Endodermal cell (in vitro differentiated cells): ENCODE measurements around the gene SMIM35. TPM values are rescaled to one million over a fixed set of nuclear protein-coding genes. Genes with fewer than 3 reads are reported as not detected.
A peak's percentile ranks its signal among the peaks of the same experiment; 100 is the strongest.

Experiments used
- DNase-seq: peaks from one replicate; pipeline ENCODE4 v3.0.0-alpha.2; 2017
- H3K27ac ChIP-seq: 2 replicates; pipeline ENCODE4 v1.5.1; 2013; ENCODE audit warnings: mild to moderate bottlenecking, low read depth, low read length, moderate library complexity
- H3K27me3 ChIP-seq: 2 replicates; pipeline ENCODE4 v1.6.1; 2013; ENCODE audit warnings: mild to moderate bottlenecking, low read length, moderate library complexity; ENCODE audit not compliant: insufficient read depth, control insufficient read depth, poor library complexity, severe bottlenecking
- H3K36me3 ChIP-seq: 2 replicates; pipeline ENCODE4 v1.7.0; 2013; ENCODE audit warnings: mild to moderate bottlenecking, low read length, moderate library complexity; ENCODE audit not compliant: control insufficient read depth, insufficient read depth
- H3K4me1 ChIP-seq: one replicate; pipeline ENCODE4 v1.7.0; 2013; ENCODE audit warnings: low read length; ENCODE audit not compliant: control insufficient read depth, insufficient read depth
- H3K4me3 ChIP-seq: 2 replicates; pipeline ENCODE4 v1.5.1; 2013; ENCODE audit warnings: mild to moderate bottlenecking, low read length, moderate library complexity
- H3K9ac ChIP-seq: 2 replicates; pipeline ENCODE4 v1.6.1; 2013; ENCODE audit warnings: mild to moderate bottlenecking, low read length, moderate library complexity; ENCODE audit not compliant: poor library complexity, severe bottlenecking; ENCODE audit errors: extremely low read depth
- H3K9me3 ChIP-seq: 2 replicates; pipeline ENCODE4 v1.6.1; 2013; ENCODE audit warnings: mild to moderate bottlenecking, low read length, moderate library complexity; ENCODE audit not compliant: control insufficient read depth
- H3K27ac Mint-ChIP-seq: 2 replicates; pipeline ENCODE4 v1.8.0; 2020; ENCODE audit warnings: mixed read lengths
- H3K27me3 Mint-ChIP-seq: 2 replicates; pipeline ENCODE4 v1.8.0; 2021; ENCODE audit warnings: mild to moderate bottlenecking, mixed read lengths; ENCODE audit not compliant: insufficient read depth
- H3K36me3 Mint-ChIP-seq: 2 replicates; pipeline ENCODE4 v1.8.0; 2020; ENCODE audit warnings: low read depth, mixed read lengths
- H3K4me1 Mint-ChIP-seq: 2 replicates; pipeline ENCODE4 v1.8.0; 2020; ENCODE audit warnings: mixed read lengths
- H3K4me3 Mint-ChIP-seq: 2 replicates; pipeline ENCODE4 v1.8.0; 2020; ENCODE audit warnings: mild to moderate bottlenecking, moderate library complexity, mixed read lengths
- H3K9me3 Mint-ChIP-seq: 2 replicates; pipeline ENCODE4 v1.8.0; 2020; ENCODE audit warnings: mild to moderate bottlenecking, mixed read lengths
- CTCF ChIP-seq: fragments of 200-600 bp; sonication (generic); conservative IDR thresholded peaks from 2 replicates; pipeline ENCODE4 v1.5.0; 2021; ENCODE audit warnings: antibody characterized with exemption, mild to moderate bottlenecking
- WGBS, 2 experiments: methylation state at CpG; one replicate each; pipeline versions ENCODE4 v1.1.5 to v1.1.7; 2013; ENCODE audit warnings: missing lambda C conversion rate in 2 of 2, mixed read lengths in 1 of 2; ENCODE audit not compliant: insufficient coverage in 1 of 2, insufficient read length in 1 of 2; 5-methylcytosine and 5-hydroxymethylcytosine counted together
- total RNA-seq, 2 donors: library from RNA; stranded (reverse); fragmentation: NEBNext Ultra II Directional in 1 of 2; extraction: Animal tissue kit (Norgen Biotek cat#: 25700) in 1 of 2; gene quantifications; 2 replicates in 1 of 2; 3 replicates in 1 of 2; pipeline ENCODE4 v1.2.1, GENCODE V29; 2021

Gene SMIM35
- total RNA-seq, 2 donors from 2014 or later: not detected

- TF ChIP-seq CTCF: no peak
- H3K4me3 Mint-ChIP-seq: no peak overlapping the region
- peaks cover 4% of the 10 kb centered on the region for H3K9me3 Mint-ChIP-seq
- H3K36me3 Mint-ChIP-seq: no peaks in the 10 kb centered on the region
- no peak for DNase-seq
- Histone ChIP-seq H3K27ac (no peak overlapping the region), H3K9ac (no peak overlapping the region), H3K27me3 (no peaks in the 10 kb centered on the region), H3K36me3 (no peaks in the 10 kb centered on the region), H3K4me3 (no peak overlapping the region), H3K9me3 (no peaks in the 10 kb centered on the region), H3K4me1 (no peaks in the 10 kb centered on the region)
- H3K27ac Mint-ChIP-seq: no peak overlapping the region
- 83 to 90% methylated on average over 3 to 5 of the region's 5 CpGs for WGBS, 2 experiments
- H3K27me3 Mint-ChIP-seq: peaks cover 18% of the 10 kb centered on the region
- peaks cover 15% of the 10 kb centered on the region for H3K4me1 Mint-ChIP-seq
These were observed 6.5 kb downstream of the SMIM35 start for GRCh38 chr11:118080296-118080695.

GRCh38 chr11:118079491-118079890, 7.3 kb downstream of the SMIM35 start:
- no peaks in the 10 kb centered on the region for H3K27me3 ChIP-seq
- Mint-ChIP-seq H3K27me3 (peaks cover 18% of the 10 kb centered on the region), H3K36me3 (no peaks in the 10 kb centered on the region), H3K27ac (no peak overlapping the region), H3K4me1 (peaks cover 15% of the 10 kb centered on the region), H3K9me3 (peaks cover 4% of the 10 kb centered on the region), H3K4me3 (no peak overlapping the region)
- no peak overlapping the region for H3K9ac ChIP-seq
- H3K36me3 ChIP-seq: no peaks in the 10 kb centered on the region
- peak overlapping the region; percentile 6 for H3K27ac ChIP-seq
- H3K9me3 ChIP-seq: no peaks in the 10 kb centered on the region
- TF ChIP-seq CTCF: no peak
- DNase-seq: no peak
- WGBS, 2 experiments: 82 to 91% methylated on average over 7 to 10 of the region's 10 CpGs
- no peaks in the 10 kb centered on the region for H3K4me1 ChIP-seq
- H3K4me3 ChIP-seq: no peak overlapping the region

GRCh38 chr11:118078911-118079411, 7.8 kb downstream of the SMIM35 start:
- no peak overlapping the region for H3K4me3 Mint-ChIP-seq
- H3K27me3 Mint-ChIP-seq: peaks cover 18% of the 10 kb centered on the region
- Histone ChIP-seq H3K36me3 (no peaks in the 10 kb centered on the region), H3K4me3 (no peak overlapping the region), H3K4me1 (no peaks in the 10 kb centered on the region), H3K9me3 (no peaks in the 10 kb centered on the region), H3K9ac (no peak overlapping the region), H3K27ac (peak overlapping the region; percentile 29), H3K27me3 (no peaks in the 10 kb centered on the region)
- H3K27ac Mint-ChIP-seq: no peak overlapping the region
- H3K9me3 Mint-ChIP-seq: peaks cover 4% of the 10 kb centered on the region
- H3K4me1 Mint-ChIP-seq: peaks cover 15% of the 10 kb centered on the region
- DNase-seq: no peak
- H3K36me3 Mint-ChIP-seq: no peaks in the 10 kb centered on the region
- TF ChIP-seq CTCF: no peak
- WGBS, 2 experiments: 91 to 92% methylated on average over 2 to 5 of the region's 5 CpGs
